AG09309 (cell line): ENCODE results near the gene ACOT11.

ENCODE experiments used
- DNase-seq: peaks from one replicate; pipeline ENCODE4 v3.0.0-alpha.2; 2010; ENCODE audit warnings: low read depth
- H3K4me3 ChIP-seq: 2 replicates; pipeline ENCODE4 v1.5.1; 2011; ENCODE audit warnings: mild to moderate bottlenecking, low read depth, low read length, moderate library complexity; ENCODE audit not compliant: control insufficient read depth
- TF ChIP-seq, protein P1 (sequence below): IDR thresholded peaks from 2 replicates; pipeline ENCODE4 v1.5.1; 2011; ENCODE audit warnings: mild to moderate bottlenecking, low read depth, low read length, inconsistent platforms; ENCODE audit not compliant: insufficient read depth, control insufficient read depth; ENCODE audit errors: missing control alignments

The ACOT11 gene

DNA sequence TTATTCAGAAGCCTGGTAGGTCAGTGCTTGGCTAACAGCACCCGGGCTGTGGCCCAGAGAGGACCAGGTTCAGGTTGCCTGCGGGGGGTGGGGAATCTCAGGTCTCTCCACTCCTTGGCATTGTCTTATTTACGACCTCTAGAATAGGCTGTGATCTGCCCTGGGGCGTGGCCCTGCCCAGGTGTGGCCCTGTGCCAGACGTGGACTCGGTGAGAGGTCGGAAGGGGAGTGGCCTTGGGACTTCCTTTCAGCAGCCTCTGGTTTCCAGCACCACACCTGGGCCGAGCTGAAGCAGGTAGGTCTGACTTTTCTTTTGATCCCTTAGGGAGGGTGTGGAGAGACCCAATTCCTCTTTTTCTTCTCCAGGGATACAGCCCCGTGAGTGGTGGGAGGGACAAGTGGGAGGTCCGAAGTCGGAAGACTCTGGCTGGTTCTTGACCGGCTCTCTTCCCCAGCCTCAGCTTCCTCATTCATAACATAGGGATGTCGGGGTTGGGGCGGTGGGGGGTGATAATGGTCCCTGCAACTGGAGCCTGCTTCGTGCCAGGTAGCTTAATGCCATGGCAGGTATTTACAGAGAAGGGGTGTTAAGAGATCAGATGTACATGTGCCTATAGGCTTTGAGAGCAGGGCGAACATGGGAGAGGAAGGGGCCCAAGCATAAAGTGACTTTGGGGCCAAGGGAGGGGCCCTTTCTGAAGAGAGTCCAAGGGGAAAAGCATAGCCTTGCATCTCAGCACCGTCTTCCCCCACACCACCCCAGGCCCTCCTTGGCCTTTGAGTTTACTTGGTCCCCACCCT is 16.5 kb downstream of the ACOT11 start:
- H3K4me3 ChIP-seq = no peak overlapping the region
- TF ChIP-seq, protein P1, sequence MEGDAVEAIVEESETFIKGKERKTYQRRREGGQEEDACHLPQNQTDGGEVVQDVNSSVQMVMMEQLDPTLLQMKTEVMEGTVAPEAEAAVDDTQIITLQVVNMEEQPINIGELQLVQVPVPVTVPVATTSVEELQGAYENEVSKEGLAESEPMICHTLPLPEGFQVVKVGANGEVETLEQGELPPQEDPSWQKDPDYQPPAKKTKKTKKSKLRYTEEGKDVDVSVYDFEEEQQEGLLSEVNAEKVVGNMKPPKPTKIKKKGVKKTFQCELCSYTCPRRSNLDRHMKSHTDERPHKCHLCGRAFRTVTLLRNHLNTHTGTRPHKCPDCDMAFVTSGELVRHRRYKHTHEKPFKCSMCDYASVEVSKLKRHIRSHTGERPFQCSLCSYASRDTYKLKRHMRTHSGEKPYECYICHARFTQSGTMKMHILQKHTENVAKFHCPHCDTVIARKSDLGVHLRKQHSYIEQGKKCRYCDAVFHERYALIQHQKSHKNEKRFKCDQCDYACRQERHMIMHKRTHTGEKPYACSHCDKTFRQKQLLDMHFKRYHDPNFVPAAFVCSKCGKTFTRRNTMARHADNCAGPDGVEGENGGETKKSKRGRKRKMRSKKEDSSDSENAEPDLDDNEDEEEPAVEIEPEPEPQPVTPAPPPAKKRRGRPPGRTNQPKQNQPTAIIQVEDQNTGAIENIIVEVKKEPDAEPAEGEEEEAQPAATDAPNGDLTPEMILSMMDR = no peak
- no peak for DNase-seq

DNA sequence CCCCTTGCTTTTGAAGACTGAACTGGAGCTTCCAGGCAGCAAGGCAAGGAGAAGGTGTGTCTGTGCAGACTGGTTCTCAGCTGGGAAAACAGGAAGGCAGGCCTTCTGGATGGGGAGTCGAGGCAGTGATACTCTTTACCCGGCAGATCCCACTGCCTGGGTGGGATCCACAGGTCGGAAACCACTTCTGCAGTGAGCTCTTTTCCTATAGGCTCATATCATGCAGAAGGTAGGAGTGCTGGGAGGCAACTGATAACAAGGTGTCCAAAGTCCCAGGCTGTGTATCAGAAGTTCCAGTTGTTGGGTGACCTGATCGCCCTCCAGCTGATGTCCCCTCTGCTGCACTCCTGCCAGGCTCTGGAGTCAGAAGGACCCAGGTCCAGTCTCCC is 17.1 kb downstream of the ACOT11 start:
- DNase-seq = no peak
- no peak overlapping the region for H3K4me3 ChIP-seq
- TF ChIP-seq, protein P1 = no peak

DNA sequence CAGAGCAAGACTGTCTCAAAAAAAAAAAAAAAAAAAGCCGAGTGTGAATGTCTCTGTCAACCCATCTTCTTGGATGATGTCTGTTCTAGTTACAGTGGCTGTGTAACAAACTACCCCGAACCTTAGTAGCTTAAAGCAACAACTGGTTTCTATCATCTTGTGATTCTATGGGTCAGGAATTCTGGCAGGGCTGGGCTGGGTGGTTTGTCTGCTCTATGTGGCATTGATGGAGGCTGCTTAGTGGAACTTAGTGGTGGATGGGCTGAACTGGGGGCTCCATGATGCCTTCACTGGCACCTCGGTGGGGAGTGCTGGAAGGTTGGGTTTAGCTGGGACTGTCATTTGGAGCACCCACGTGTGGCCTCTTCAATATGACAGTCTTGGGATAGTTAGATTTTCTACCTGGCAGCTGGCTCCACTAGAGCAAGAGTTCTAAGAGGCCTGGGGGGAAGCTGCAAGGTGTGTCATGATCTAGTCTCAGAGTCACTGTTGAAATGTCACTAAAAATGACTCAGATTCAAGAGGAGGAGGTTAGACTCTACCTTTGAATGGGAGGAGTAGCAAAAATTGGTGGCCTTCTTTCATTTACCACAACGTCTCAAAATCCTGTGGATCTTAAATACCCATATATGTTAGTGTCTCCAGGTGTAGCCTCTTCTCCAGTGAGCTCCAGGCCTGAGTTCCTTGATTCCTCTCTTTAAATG is 18.6 kb downstream of the ACOT11 start:
- no peak overlapping the region for H3K4me3 ChIP-seq
- no peak for DNase-seq
- TF ChIP-seq, protein P1 = no peak

DNA sequence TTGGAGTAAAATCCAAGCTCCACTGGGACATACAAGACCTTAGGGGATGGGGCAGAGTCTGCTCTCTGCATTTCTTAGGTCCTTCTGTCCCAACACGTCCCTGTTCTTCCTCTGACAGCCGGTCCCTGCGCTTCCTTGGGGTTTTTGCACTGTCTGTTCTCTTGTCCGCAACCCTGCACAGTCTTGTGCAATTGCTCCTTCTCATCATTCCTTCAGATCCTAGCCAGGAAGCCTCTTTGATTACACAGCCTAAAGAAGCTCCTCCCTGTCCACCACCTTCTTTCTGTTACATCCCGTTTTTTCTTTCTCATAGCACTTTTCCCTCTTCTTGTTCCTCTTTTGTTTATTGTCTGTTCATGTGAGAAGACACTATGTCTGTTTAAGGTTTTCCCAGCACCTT is 19.9 kb downstream of the ACOT11 start:
- no peak overlapping the region for H3K4me3 ChIP-seq
- DNase-seq = no peak
- TF ChIP-seq, protein P1 = no peak

DNA sequence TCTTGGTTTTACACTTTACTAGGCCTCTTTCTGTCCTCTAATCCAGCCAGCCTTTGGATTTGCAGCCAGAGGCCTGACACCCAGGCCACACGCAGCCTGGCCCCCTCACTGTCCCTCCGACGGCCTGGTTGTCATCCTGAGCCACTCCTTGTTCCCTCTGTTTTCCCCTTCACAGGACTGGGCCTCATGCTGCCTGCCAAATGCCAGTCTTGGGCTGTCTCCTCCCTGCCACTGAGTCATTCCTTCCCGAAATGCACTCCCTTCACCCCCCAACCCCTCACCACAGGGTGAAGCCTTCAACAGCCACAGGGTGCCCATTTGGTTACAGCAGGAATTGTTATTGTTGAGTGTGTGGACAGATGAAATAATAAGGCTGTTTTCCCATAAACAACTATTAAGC is 21.3 kb downstream of the ACOT11 start:
- no peak overlapping the region for H3K4me3 ChIP-seq
- peak; percentile 17 for DNase-seq
- TF ChIP-seq, protein P1 = no peak

DNA sequence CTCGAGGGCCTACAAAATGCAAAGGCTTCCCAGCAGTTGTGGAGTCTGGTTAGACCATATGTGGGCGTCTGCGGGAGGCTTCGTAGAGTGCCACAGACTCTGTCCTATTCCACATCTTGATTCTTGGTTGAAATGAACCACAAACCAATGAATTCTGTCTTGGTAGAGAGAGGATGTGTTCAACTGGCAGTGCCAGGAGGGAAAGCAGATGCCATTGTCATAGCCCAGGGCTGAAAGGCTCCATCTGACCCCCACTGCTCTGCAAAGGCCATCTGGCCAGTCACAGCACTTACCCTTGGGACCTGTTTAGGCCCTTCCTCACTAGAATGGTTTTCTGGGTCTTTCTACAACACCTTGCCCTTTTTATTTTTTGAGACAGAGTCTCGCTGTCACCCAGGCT is 22.1 kb downstream of the ACOT11 start:
- DNase-seq = no peak
- H3K4me3 ChIP-seq = no peak overlapping the region
- TF ChIP-seq, protein P1 = no peak
